ENCODE results near the gene ZNF778. TPM values are rescaled to one million over a fixed set of nuclear protein-coding genes. Genes with fewer than 3 reads are reported as not detected.

ZNF778 gene
- total and polyA plus RNA-seq, 2 donors from 2014 or later, result 2.2 to 12.7 TPM

GRCh38 chr16:89217138-89217387, 440 bp upstream of the ZNF778 start:
- DNase-seq (no peak), FAIRE-seq (no peak)
- peaks cover 0 to 7% (median 4%) of the 10 kb centered on the region in 3 donors for H3K4me1 ChIP-seq (ENCODE audit: control insufficient read depth in 2 of 3, insufficient read depth in 2 of 3, low read depth in 1 of 3, low read length in 3 of 3)
- no peaks in the 10 kb centered on the region for H3K27me3 ChIP-seq (ENCODE audit: control insufficient read depth, insufficient read depth, low read length)
- no peak for TF ChIP-seq CTCF (IDR thresholded peaks at IDR 0.05; ENCODE audit: borderline replicate concordance, extremely low read depth, insufficient read depth)
- intact Hi-C loops (cut with DNase I), result no loop called here
- H3K9ac ChIP-seq (ENCODE audit: low read length in 3 of 3), result peak overlapping the region; percentile 33 to 87 (median 84)
- no peaks in the 10 kb centered on the region for H3K9me3 ChIP-seq (ENCODE audit: control insufficient read depth in 2 of 3, insufficient read depth in 1 of 3, low read length in 3 of 3)
- H3K4me3 ChIP-seq (ENCODE audit: low read length in 3 of 3), result peak overlapping the region; percentile 70 to 89 (median 79)
- peaks cover 0 to 14% (median 11%) of the 10 kb centered on the region in 3 donors for H3K36me3 ChIP-seq (ENCODE audit: control insufficient read depth in 2 of 3, insufficient read depth in 3 of 3, low read length in 3 of 3)
- H3K27ac ChIP-seq (ENCODE audit: low read depth in 2 of 2, low read length in 2 of 2), result peak overlapping the region; percentile 93 to 95

- peak overlapping the region in 1 of 3 donors; percentile 15 for H3K9ac ChIP-seq (ENCODE audit: low read length in 3 of 3)
- TF ChIP-seq CTCF (IDR thresholded peaks at IDR 0.05; ENCODE audit: borderline replicate concordance, extremely low read depth, insufficient read depth), result no peak
- no peaks in the 10 kb centered on the region for H3K9me3 ChIP-seq (ENCODE audit: control insufficient read depth in 2 of 3, insufficient read depth in 1 of 3, low read length in 3 of 3)
- FAIRE-seq (no peak), DNase-seq (no peak)
- H3K4me1 ChIP-seq (ENCODE audit: control insufficient read depth in 2 of 3, insufficient read depth in 2 of 3, low read depth in 1 of 3, low read length in 3 of 3), result peaks cover 0 to 7% (median 4%) of the 10 kb centered on the region in 3 donors
- no peak overlapping the region for H3K27ac ChIP-seq (ENCODE audit: low read depth in 2 of 2, low read length in 2 of 2)
- no peaks in the 10 kb centered on the region for H3K27me3 ChIP-seq (ENCODE audit: control insufficient read depth, insufficient read depth, low read length)
- peaks cover 0 to 28% (median 22%) of the 10 kb centered on the region in 3 donors for H3K36me3 ChIP-seq (ENCODE audit: control insufficient read depth in 2 of 3, insufficient read depth in 3 of 3, low read length in 3 of 3)
- intact Hi-C loops (cut with DNase I), result no loop called here
- H3K4me3 ChIP-seq (ENCODE audit: low read length in 3 of 3), result no peak overlapping the region
These were observed 1.9 kb downstream of the ZNF778 start for GRCh38 chr16:89219365-89219764.

- intact Hi-C loops (cut with DNase I), result no loop called here
- H3K36me3 ChIP-seq (ENCODE audit: control insufficient read depth in 2 of 3, insufficient read depth in 3 of 3, low read length in 3 of 3), result peaks cover 6 to 30% (median 27%) of the 10 kb centered on the region in 3 donors
- H3K4me1 ChIP-seq (ENCODE audit: control insufficient read depth in 2 of 3, insufficient read depth in 2 of 3, low read depth in 1 of 3, low read length in 3 of 3), result peaks cover 0 to 4% (median 3%) of the 10 kb centered on the region in 3 donors
- H3K4me3 ChIP-seq (ENCODE audit: low read length in 3 of 3), result no peak overlapping the region
- no peak for DNase-seq
- no peaks in the 10 kb centered on the region for H3K27me3 ChIP-seq (ENCODE audit: control insufficient read depth, insufficient read depth, low read length)
- no peak for TF ChIP-seq CTCF (IDR thresholded peaks at IDR 0.05; ENCODE audit: borderline replicate concordance, extremely low read depth, insufficient read depth)
- H3K9ac ChIP-seq (ENCODE audit: low read length in 3 of 3), result no peak overlapping the region
- no peak for FAIRE-seq
- H3K27ac ChIP-seq (ENCODE audit: low read depth in 2 of 2, low read length in 2 of 2), result no peak overlapping the region
- H3K9me3 ChIP-seq (ENCODE audit: control insufficient read depth in 2 of 3, insufficient read depth in 1 of 3, low read length in 3 of 3), result no peaks in the 10 kb centered on the region
These were observed 4.1 kb downstream of the ZNF778 start for GRCh38 chr16:89221604-89222003.

GRCh38 chr16:89222931-89223330, 5.4 kb downstream of the ZNF778 start:
- no peaks in the 10 kb centered on the region for H3K27me3 ChIP-seq (ENCODE audit: control insufficient read depth, insufficient read depth, low read length)
- intact Hi-C loops (cut with DNase I), result no loop called here
- FAIRE-seq, result no peak
- DNase-seq, result no peak
- H3K27ac ChIP-seq (ENCODE audit: low read depth in 2 of 2, low read length in 2 of 2), result no peak overlapping the region
- no peak for TF ChIP-seq CTCF (IDR thresholded peaks at IDR 0.05; ENCODE audit: borderline replicate concordance, extremely low read depth, insufficient read depth)
- no peaks in the 10 kb centered on the region for H3K4me1 ChIP-seq (ENCODE audit: control insufficient read depth in 2 of 3, insufficient read depth in 2 of 3, low read depth in 1 of 3, low read length in 3 of 3)
- no peak overlapping the region for H3K4me3 ChIP-seq (ENCODE audit: low read length in 3 of 3)
- H3K9me3 ChIP-seq (ENCODE audit: control insufficient read depth in 2 of 3, insufficient read depth in 1 of 3, low read length in 3 of 3), result peaks cover 0 to 4% (median 0%) of the 10 kb centered on the region in 3 donors
- H3K9ac ChIP-seq (ENCODE audit: low read length in 3 of 3), result no peak overlapping the region
- H3K36me3 ChIP-seq (ENCODE audit: control insufficient read depth in 2 of 3, insufficient read depth in 3 of 3, low read length in 3 of 3), result peaks cover 18 to 43% (median 40%) of the 10 kb centered on the region in 3 donors
